HG03060 (cell line): ENCODE results near the gene ADRB1.
A peak's percentile ranks its signal among the peaks of the same experiment; 100 is the strongest.

Experiments
- ATAC-seq: cut with Tn5 transposase; IDR thresholded peaks from one replicate; pipeline ENCODE4 v1.9.1; 2021; ENCODE audit warnings: low read depth, moderate number of reproducible peaks; ENCODE audit not compliant: unreplicated experiment

Gene ADRB1

GRCh38 chr10:114043532-114044246 is at the start of gene ADRB1:
Gene ADRB1 (plus strand): TSS chr10:114043866. CDS start chr10:114044133, 267 bp downstream.
- no peak for ATAC-seq

- no peak for ATAC-seq
These were observed 48.5 kb upstream of the ADRB1 start for GRCh38 chr10:113995201-113995600.

- ATAC-seq, result no peak
These were observed 46.2 kb upstream of the ADRB1 start for GRCh38 chr10:113997428-113997827.

- no peak for ATAC-seq
These were observed 44.1 kb upstream of the ADRB1 start for GRCh38 chr10:113999531-113999930.

GRCh38 chr10:114000457-114001010 is 43.1 kb upstream of the ADRB1 start:
- no peak for ATAC-seq

GRCh38 chr10:114002422-114002821 is 41.2 kb upstream of the ADRB1 start:
- no peak for ATAC-seq

GRCh38 chr10:114003161-114003941 is 40.3 kb upstream of the ADRB1 start:
- ATAC-seq, result no peak

GRCh38 chr10:114009281-114009996 is 34.2 kb upstream of the ADRB1 start:
- no peak for ATAC-seq

- ATAC-seq, result no peak
These were observed 33.4 kb upstream of the ADRB1 start for GRCh38 chr10:114010316-114010715.

- ATAC-seq, result no peak
These were observed 31.0 kb upstream of the ADRB1 start for GRCh38 chr10:114012650-114013049.

- ATAC-seq, result no peak
These were observed 28.0 kb upstream of the ADRB1 start for GRCh38 chr10:114015708-114016107.

GRCh38 chr10:114017271-114017670 is 26.4 kb upstream of the ADRB1 start:
- no peak for ATAC-seq

GRCh38 chr10:114017873-114018272 is 25.8 kb upstream of the ADRB1 start:
- ATAC-seq, result no peak

GRCh38 chr10:114019226-114019625 is 24.4 kb upstream of the ADRB1 start:
- ATAC-seq, result no peak

GRCh38 chr10:114021154-114021553 is 22.5 kb upstream of the ADRB1 start:
- ATAC-seq, result no peak

GRCh38 chr10:114021717-114022680 is 21.7 kb upstream of the ADRB1 start:
- no peak for ATAC-seq

- ATAC-seq, result no peak
These were observed 20.7 kb upstream of the ADRB1 start for GRCh38 chr10:114022766-114023597.

- ATAC-seq, result peak; percentile 63
These were observed 18.6 kb upstream of the ADRB1 start for GRCh38 chr10:114024876-114025610.
